Fibroblast of pulmonary artery (primary cell): Measurements from ENCODE around the gene FNDC10.

Source experiments
- DNase-seq: peaks from one replicate; pipeline ENCODE4 v3.0.0-alpha.2; 2010; ENCODE audit warnings: low read depth
- H3K4me3 ChIP-seq: replicated peaks from 2 replicates; pipeline ENCODE4 v1.5.1; 2011; ENCODE audit warnings: low read depth, mild to moderate bottlenecking, control low read depth, low read length, moderate library complexity
- CTCF ChIP-seq: IDR thresholded peaks from 2 replicates; pipeline ENCODE4 v1.5.1; 2011; ENCODE audit warnings: mild to moderate bottlenecking, control low read depth, low read length, inconsistent platforms; ENCODE audit errors: missing control alignments

FNDC10 gene

DNA sequence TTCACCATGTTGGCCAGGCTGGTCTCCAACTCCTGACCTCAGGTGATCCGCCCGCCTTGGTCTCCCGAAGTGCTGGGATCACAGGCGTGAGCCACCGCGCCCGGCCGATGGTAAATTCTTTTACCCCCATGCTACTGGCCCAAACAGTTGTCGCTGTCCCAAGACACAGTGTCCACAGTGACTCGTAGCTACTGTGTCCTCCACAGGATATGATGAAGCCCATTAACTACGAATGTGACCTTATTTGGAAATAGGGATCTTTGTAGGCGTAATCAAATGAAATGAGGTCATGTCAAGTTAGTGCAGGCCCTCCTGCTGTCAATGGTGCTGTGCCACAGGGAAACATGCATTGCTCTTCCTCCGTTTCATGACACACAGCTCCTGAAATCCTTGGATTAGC, 8.5 kb downstream of the FNDC10 start:
- no peak for TF ChIP-seq CTCF
- H3K4me3 ChIP-seq = no peak overlapping the region
- DNase-seq = no peak

DNA sequence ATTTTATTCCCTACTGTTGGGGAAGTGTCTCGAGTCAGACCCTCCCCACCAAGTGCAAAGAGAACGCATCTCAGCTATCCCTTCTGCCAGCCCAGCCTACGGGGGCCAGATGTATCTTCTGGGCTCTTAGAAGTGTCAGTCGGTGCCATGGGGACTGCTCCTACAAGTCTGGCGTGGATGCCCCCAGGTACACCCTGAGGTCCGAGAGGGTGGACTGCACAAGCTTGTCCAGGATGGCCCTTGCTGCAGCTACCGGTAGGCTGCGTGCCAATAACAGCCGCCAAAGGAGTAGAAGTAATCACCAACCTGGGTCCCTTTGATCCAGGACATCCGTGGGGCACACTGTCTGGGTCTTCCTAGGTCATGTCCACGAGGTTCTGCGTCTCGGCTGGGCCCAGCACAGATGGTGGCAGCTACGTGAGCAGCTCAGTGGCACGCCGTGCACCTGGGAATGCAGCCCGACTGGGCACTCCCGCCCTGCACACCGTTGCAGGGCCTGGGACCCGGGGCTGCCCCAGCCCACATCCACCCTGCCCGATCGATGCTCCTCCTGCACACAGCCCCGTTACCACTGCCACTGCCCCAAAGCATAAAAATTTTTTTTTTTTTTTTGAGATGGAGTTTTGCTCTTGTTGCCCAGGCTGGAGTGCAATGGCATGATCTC, 16.5 kb downstream of the FNDC10 start:
- no peak for TF ChIP-seq CTCF
- no peak for DNase-seq
- no peak overlapping the region for H3K4me3 ChIP-seq

- H3K4me3 ChIP-seq = no peak overlapping the region
- TF ChIP-seq CTCF = no peak
- no peak for DNase-seq
Observed at GRCh38 chr1:1582585-1583346, 17.2 kb downstream of the FNDC10 start.

DNA sequence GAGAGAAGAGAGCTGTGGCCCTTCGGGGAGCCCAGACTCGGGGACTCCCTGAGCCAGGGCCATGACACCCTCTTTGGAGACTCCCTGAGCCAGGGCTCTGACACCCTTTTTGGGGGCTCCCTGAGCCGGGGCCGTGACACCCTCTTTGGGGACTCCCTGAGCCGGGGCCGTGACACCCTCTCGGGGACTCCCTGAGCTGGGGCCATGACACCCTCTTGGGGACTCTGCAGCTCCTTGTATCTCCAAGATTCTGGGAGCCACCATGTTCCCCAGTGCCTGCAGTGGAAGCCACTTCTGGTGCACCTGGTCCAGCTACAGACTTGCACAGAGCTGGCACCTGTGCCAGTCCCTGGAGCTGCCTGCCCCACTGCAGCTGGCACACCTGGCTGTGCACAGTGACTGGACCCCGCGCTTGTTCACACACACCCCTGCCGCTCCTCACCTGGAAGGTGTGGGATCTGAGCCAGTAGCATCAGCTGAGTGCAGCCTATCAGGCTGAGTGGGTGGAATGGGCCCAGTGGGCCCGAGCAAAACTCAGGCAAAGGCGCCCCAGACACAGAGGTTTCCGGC, 21.5 kb downstream of the FNDC10 start:
- no peak for DNase-seq
- no peak for TF ChIP-seq CTCF

DNA sequence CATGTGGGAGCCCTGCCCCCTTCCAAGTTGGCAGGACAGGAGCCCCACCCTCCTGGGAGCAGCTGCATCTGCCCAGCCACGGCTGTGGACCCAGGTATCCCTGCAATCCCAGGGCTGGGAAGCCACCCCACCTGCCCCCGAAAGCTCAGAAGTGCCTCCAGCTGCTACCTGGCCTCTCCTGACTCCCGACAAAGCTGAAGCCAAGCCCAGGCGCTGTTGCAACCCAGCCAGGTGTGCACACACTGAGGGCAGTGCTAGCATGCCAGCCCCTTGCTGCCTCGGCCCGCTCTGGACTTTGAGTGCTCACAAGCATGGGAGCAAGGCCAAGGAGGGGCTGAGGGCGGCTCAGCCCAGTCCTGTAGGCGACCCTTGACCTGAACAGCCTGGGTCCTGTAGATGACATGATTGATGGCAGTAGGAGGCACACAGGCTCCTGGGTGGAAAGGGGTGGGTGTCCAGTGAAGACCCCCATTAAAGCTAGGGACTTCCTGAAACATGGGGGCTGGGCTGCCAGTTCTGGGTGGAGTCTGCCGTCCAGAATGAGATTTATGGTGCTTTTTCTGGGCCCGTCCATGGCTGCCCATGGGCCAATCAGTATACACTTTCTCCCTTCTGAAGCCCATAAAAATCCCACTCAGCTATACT, 22.4 kb downstream of the FNDC10 start:
- H3K4me3 ChIP-seq = no peak overlapping the region
- DNase-seq = no peak
- no peak for TF ChIP-seq CTCF

More for the DNA sequence above, 21.5 kb downstream of the FNDC10 start:
- no peak overlapping the region for H3K4me3 ChIP-seq

GRCh38 chr1:1574721-1575537, 25.0 kb downstream of the FNDC10 start, which contains the start of gene SSU72:
SSU72 (minus strand) TSS chr1:1574863; CDS start chr1:1574557, 306 bp downstream.
- DNase-seq = peak; percentile 94
- peak within 1 kb of the TSS; percentile 96 for H3K4me3 ChIP-seq
- TF ChIP-seq CTCF = no peak
